OCI-LY3 (cell line): Measurements from ENCODE around the gene TXNL4A.

ENCODE experiments used
- H2AFZ ChIP-seq: fragments of 200-600, 300-600 bp; shearing (Covaris generic); 2 replicates; pipeline ENCODE4 v1.6.0; 2014; ENCODE audit warnings: antibody characterized with exemption, low read depth, low read length
- H3K27ac ChIP-seq: fragments of 200-600, 300-600 bp; sonication (generic); 2 replicates; pipeline ENCODE4 v1.5.1; 2014; ENCODE audit warnings: mild to moderate bottlenecking, low read length, moderate library complexity, mixed read lengths
- H3K27me3 ChIP-seq: fragments of 200-600, 300-600 bp; sonication (generic); 2 replicates; pipeline ENCODE4 v1.6.1; 2014; ENCODE audit warnings: low read depth, low read length, mixed read lengths
- H3K36me3 ChIP-seq: fragments of 200-600, 300-600 bp; sonication (generic); replicated peaks from 2 replicates; pipeline ENCODE3; 2014; ENCODE audit warnings: low read depth, low read length, mixed read lengths
- H3K4me1 ChIP-seq: fragments of 300-600, 200-600 bp; sonication (generic); 2 replicates; pipeline ENCODE4 v1.6.1; 2014; ENCODE audit warnings: low read length, mixed read lengths
- H3K4me2 ChIP-seq: fragments of 200-600, 300-600 bp; sonication (generic); 2 replicates; pipeline ENCODE4 v1.6.1; 2014; ENCODE audit warnings: low read length, mixed read lengths
- H3K4me3 ChIP-seq: fragments of 300-600, 200-600 bp; sonication (generic); 2 replicates; pipeline ENCODE4 v1.5.1; 2014; ENCODE audit warnings: antibody characterized with exemption, mild to moderate bottlenecking, low read length, moderate library complexity
- H3K79me2 ChIP-seq: fragments of 300-600, 200-600 bp; shearing (Covaris generic); 2 replicates; pipeline ENCODE4 v1.6.1; 2014; ENCODE audit warnings: mild to moderate bottlenecking, low read length, mixed read lengths
- H3K9ac ChIP-seq: fragments of 300-600, 200-600 bp; shearing (Covaris generic); 2 replicates; pipeline ENCODE4 v1.6.0; 2014; ENCODE audit warnings: mild to moderate bottlenecking, low read length, moderate library complexity
- H3K9me3 ChIP-seq: fragments of 200-600, 300-600 bp; shearing (Covaris generic); 2 replicates; pipeline ENCODE4 v1.6.1; 2014; ENCODE audit warnings: low read length, mixed read lengths; ENCODE audit not compliant: insufficient read depth
- H4K20me1 ChIP-seq: fragments of 200-600, 300-600 bp; sonication (generic); 2 replicates; pipeline ENCODE4 v1.6.1; 2016; ENCODE audit warnings: low read length, mixed read lengths; ENCODE audit not compliant: insufficient read depth
- CTCF ChIP-seq: fragments of 200-600, 300-600 bp; sonication (generic); IDR thresholded peaks from 2 replicates; pipeline ENCODE4 v1.5.1; 2014; ENCODE audit warnings: antibody characterized with exemption, low read length, low read depth
- EZH2phosphoT487 ChIP-seq: fragments of 200-600 bp; shearing (Covaris generic); IDR thresholded peaks from 2 replicates; pipeline ENCODE4 v1.6.1; 2018; ENCODE audit warnings: antibody characterized with exemption, mixed run types, low read depth

TXNL4A gene

GRCh38 chr18:79935499-79935898, 52.9 kb downstream of the TXNL4A start:
- Histone ChIP-seq H3K36me3 (peaks cover 85% of the 10 kb centered on the region), H3K4me3 (no peak overlapping the region), H3K9me3 (peaks cover 28% of the 10 kb centered on the region; the same call in 1 of the 2 replicates), H3K27me3 (no peaks in the 10 kb centered on the region), H2AFZ (no peak overlapping the region), H3K4me1 (no peaks in the 10 kb centered on the region), H4K20me1 (peaks cover 38% of the 10 kb centered on the region), H3K79me2 (peaks cover 81% of the 10 kb centered on the region), H3K27ac (no peak overlapping the region), H3K9ac (no peak overlapping the region), H3K4me2 (no peak overlapping the region)
- TF ChIP-seq CTCF: no peak
- no peak for TF ChIP-seq EZH2phosphoT487

- Histone ChIP-seq H3K27ac (no peak overlapping the region), H3K36me3 (peaks cover 86% of the 10 kb centered on the region), H3K4me3 (no peak overlapping the region), H4K20me1 (peaks cover 34% of the 10 kb centered on the region), H2AFZ (no peak overlapping the region), H3K27me3 (no peaks in the 10 kb centered on the region), H3K4me1 (no peaks in the 10 kb centered on the region), H3K9ac (no peak overlapping the region), H3K9me3 (peaks cover 33% of the 10 kb centered on the region), H3K4me2 (no peak overlapping the region), H3K79me2 (peaks cover 81% of the 10 kb centered on the region)
- TF ChIP-seq EZH2phosphoT487 (no peak), CTCF (no peak)
Measured at GRCh38 chr18:79935098-79935480, 53.3 kb downstream of the TXNL4A start.

GRCh38 chr18:79934311-79935097, 53.9 kb downstream of the TXNL4A start:
- Histone ChIP-seq H3K4me1 (no peaks in the 10 kb centered on the region), H3K9me3 (peaks cover 38% of the 10 kb centered on the region), H4K20me1 (peaks cover 29% of the 10 kb centered on the region), H3K4me3 (no peak overlapping the region), H3K4me2 (no peak overlapping the region), H3K27me3 (no peaks in the 10 kb centered on the region), H3K36me3 (peaks cover 88% of the 10 kb centered on the region), H3K27ac (no peak overlapping the region), H2AFZ (no peak overlapping the region), H3K79me2 (peaks cover 81% of the 10 kb centered on the region), H3K9ac (no peak overlapping the region)
- TF ChIP-seq CTCF: no peak; the same call in 1 of the 2 replicates
- no peak for TF ChIP-seq EZH2phosphoT487

- peaks cover 83% of the 10 kb centered on the region for H3K79me2 ChIP-seq
- no peak overlapping the region for H3K9ac ChIP-seq
- no peaks in the 10 kb centered on the region for H3K4me1 ChIP-seq
- no peak overlapping the region for H3K4me2 ChIP-seq
- H3K36me3 ChIP-seq: peaks cover 92% of the 10 kb centered on the region
- peaks cover 43% of the 10 kb centered on the region for H3K9me3 ChIP-seq
- H2AFZ ChIP-seq: no peak overlapping the region
- H3K27me3 ChIP-seq: no peaks in the 10 kb centered on the region
- TF ChIP-seq CTCF: no peak
- TF ChIP-seq EZH2phosphoT487: no peak
- H3K4me3 ChIP-seq: no peak overlapping the region
- H3K27ac ChIP-seq: no peak overlapping the region
- H4K20me1 ChIP-seq: peaks cover 33% of the 10 kb centered on the region
Measured at GRCh38 chr18:79933765-79934164, 54.6 kb downstream of the TXNL4A start.
